GM21576 (cell line): ENCODE results near the gene NUP62.
A peak's percentile ranks its signal among the peaks of the same experiment; 100 is the strongest.

Source experiments
- ATAC-seq: cut with Tn5 transposase; IDR thresholded peaks from one replicate; pipeline ENCODE4 v1.9.1; 2021; ENCODE audit warnings: mild to moderate bottlenecking, moderate library complexity; ENCODE audit not compliant: unreplicated experiment

The NUP62 gene

DNA sequence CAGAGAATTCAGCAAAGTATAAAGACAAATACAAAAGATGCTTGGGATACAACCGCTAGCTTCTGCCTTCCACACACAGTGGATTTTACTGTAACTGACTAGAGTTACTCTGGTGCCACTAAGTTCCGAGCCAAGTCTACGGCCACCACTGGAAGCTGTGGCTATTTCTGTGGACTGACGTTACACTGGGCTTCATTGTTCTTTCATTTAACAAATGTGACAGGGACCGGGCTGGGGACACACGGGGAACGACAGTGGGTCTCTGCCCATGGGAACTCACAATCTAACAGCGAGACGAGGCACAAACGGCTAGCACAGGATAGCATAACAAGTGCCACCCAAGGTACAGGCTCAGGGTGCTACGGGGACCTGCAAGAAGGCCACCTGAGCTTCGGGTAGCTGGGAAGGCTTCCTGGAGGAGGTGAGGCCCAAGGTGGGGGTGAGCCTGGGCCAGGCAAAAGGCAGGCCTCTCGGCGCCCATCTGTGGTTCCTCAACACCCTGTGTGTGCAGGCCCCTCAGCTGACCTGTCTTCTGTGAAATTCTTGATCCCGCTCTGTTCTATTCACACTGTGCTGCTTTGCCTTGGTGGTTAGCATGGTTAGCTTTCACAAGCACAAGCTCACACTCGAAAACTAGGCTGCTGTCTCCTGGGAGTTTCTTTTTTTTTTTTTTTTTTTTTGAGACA lies 22.3 kb downstream of the NUP62 start:
- ATAC-seq, result no peak

DNA sequence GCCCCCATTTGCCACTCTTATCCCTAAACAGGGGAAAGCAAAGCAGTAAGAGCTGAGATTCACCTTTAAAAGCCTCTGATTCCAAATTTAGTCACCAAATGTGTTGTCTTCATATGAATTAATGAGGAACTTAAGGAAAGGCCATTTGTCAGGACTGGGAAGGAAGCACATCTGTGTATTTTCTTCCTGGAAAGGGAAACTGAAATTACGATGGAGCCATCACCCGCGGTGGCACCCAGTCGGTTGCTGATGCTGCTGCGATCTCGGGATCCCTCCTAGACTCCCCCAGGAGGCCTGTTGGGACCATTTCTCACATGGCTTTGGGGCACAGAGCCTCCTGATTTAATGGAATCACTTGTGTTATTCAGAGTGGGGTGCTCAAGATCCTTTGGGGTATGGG lies 25.2 kb downstream of the NUP62 start:
- no peak for ATAC-seq

DNA sequence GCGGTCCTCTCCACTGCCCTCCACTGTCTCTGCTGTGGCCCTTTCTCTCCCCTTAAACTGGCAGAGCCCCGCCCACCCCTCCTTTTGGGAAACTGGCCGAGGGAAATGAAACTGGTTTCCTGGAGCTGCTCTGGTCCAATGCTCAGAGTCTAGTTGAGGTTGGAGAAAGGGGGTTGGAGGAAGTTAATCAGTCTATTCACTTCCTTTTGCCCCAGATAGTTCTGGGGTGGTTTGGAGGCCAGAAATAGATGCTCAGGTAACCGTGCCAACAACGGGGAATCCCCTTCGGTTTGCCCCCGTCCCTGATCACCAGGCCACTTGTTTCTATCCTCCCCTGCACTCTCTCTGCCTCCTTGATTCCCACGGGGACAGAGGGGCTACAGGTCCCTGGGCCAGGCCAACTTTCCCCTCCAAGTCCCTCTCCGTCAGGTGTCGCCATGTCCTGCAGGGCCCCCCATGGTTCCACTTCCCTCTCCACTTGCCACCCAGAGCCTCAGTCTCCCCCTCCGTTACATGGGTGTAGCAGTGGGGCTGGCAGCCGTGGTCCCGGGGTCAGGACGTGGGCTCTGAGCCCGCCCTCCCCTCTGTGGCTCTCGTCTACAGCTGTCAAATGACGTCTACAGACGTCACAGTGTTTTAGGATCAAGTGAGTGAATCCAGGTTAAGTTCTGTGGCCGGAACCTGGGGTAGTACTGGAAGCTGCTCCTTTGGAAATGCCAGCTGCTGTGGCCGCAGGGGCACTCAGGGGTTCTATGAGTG lies 32.3 kb downstream of the NUP62 start, which contains the start of gene IL4I1:
IL4I1 (minus strand) TSS at position 25 of the 759 bp plus-strand sequence. CDS start 727 bp downstream, outside the sequence.
- ATAC-seq, result peak; percentile 60

DNA sequence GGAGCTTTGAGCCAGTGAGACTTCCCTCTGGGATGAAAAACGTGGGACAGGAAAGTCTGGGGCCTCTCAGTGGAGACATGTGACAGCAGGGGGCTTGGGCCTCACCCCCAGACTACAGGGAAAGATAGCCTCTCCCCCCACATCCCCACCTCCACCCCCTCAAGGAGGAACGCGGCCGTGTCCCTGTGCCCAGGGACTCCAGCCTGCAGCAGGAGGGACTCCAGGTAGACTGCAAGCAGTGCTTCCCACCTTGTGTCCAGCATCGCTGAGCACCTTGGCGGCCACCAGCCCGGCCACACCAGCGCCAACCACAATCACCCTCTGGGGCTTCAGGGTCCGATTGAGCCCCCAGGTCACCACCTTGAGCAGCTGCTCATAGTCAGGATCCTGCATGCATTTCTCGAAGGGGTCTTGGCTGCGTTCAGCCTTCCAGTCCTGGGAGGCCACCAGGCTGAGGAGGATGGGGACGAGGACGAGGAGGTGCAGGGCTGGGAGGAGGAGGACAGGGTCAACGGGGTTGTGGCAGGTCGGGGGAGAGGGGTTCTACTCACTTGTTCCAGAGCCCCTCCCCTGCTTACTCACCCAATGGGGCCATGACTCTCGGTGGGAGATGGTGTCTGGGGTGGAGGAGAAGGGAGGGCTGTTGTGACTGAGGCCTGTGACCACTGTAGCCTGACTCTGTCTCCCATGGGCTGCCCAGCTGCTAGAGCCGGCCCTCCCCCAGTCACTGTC lies 33.6 kb downstream of the NUP62 start:
- ATAC-seq, result no peak

DNA sequence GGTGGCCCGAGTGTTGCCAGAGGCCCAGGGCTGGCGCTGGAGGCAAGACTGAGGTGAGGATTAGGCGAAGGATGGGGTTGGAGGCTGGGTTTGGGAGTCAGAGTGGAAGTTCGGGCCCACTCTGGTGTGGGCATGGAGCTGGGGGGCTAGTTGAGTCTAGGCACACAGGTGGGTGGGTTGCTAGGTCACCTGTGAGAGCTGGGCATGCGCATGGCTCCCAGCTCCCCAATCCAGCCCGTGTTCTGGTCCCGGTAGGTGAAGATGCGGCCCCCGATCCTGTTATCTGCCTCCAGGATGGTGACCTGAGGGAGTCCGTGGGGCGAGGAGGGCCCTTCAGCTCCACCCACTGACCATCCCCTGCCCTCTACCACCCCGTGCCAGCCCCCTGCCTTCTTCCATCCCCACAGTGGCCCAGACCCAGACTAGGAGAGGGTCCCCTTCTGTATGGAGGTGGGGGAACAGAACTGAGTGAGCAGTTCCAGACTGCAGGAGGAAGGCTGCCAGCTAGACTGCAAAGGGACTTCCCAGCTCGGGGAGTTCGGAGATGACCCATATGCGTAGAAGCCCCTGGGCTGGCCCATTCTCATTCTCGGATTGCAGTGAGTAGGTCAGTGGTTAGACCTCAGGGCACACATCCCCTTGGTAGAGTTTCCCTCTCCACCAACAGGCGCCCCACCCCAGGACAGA lies 34.3 kb downstream of the NUP62 start:
- no peak for ATAC-seq

DNA sequence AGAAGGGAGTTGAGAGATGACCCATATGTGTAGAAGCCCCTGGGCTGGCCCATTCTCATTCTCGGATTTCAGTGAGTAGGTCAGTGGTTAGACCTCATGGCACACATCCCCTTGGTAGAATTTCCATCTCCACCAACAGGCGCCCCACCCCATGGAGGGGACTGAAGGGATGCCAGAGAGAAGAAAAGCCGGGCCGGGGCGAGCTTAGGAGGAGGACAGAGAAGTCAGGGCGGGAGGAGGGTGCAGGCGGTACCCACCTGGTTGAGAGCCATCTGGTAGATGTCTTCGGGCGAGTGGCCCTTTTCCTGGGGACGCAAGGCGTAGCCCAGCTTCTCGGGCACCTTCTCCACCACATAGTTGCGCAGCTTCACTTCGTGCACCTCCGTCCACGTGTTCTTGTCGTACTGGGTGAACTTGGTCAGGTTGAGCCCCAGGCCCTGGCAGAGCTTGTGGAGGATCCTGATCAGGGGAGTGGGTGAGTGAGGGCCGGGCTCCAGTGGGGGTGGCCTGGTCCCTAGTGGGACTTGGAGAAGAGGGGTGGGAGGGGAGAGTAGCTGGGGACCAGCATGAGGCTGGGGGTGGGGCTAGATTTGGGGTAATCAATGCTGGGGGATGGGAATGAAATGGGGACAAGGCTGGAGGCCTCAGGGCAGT lies 35.2 kb downstream of the NUP62 start:
- no peak for ATAC-seq

DNA sequence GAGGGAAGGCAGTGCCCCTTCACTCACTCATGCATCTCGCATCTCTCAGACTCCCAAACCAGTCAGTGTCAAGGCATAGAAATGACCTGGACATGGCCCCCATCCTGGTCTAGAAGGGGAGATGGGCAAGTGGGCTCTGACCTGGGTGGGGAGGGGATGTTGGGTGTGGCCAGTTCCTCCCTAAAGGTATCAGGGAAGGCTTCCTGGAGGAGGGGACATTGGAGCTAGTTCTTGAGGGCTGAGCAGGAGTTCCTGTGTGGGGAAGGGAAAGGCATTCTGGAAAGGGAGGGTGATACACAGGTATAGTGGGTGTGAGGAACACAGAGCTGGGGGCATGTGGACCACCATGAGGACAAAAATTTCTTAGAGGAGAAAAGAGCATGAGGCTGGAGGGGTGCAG lies 36.6 kb downstream of the NUP62 start:
- no peak for ATAC-seq

DNA sequence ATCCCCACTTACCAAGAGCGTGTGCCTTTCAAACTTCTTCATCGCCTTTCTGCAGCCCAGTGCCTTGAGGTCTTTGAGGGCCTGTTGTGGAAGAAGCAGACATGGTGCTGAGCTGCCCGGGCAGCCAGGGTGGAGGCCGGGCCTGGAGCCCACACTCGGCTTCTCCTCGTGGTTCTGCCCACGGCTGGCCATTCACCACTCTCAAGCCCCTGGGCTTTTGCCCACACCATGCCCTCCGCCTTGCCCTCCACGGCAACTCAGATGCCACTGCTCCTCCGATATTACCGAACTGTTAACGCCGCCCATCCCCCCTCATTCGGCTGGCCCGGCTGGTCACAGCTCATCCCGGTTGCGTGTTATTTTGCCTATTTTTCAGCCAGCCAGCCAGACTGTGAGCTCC lies 37.9 kb downstream of the NUP62 start:
- ATAC-seq, result no peak

DNA sequence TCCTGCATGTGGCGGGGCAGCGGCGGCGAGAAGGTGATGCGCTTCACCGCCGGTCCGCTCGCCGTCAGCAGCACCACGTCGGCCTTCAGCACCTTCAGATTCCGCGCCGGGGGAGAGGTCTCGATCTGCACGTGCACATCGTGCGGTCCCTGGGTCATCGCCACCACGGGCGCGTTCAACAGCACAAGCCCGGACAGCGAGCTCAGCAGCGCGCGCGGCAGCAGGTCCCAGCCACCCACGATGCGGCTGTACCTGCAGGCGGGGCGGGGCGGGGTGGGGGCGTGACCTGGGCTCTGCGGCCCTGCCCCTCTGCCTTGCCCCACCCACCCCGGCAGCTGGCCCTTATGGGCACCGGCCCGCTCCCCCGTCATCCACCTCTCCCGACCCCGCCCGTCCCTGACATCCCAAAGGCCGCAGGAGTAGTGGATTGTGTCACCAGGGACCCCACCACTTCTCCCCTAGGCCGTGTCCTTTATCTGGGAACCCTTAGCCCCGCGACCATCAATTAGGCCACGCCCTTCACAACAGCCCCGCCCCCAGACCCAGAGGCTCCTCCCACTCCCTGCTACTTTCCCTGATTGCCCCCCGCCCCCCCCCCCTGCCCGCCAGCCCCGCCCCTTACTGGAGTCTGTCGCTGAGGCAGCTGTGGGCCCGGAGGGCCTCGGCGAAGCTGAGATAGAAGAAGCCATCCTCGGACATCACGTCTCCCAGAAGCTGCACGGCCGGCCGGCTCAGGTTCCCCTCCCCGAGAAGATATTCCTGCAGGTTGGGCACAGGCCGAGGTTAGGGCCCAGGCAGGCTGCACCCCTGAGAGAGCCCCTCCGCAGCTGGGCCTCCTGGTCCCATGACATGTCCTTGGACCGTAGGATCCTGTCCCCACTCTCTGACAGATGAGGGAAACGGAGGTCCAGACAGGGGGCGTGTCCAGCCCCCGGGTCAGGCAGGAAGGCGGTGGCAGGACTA lies 38.7 kb downstream of the NUP62 start:
- no peak for ATAC-seq

DNA sequence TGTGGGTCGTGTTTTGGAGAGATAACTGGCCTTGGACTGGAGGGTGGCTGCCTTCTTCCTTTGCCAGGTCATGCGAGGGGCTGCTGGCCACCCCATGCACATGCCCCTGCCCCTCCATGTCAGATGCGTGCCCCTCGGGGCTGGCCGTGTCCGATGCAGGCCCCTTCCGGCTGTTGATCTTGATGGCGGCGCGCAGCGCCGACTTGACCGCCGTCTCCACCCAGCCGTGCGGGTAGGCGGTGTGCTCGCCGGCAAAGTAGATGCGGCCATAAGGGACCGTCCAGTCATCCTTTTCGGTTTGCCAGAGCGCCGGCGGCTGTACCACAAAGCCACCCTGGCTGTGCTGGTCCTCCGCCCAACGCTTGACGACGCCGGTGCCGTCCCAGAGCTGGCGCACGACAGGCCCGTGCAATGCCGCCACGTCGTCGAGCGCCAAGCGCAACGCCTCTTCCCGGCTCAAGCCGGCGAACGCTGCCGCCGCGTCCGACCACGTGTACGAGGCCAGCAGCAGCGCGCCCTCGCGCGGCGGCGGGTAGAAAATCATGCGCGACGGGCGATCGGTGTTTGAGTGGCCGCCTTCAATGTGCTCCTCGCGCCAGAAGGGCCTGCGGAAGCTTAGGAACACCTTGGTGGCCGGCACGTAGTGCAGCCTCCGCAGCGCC lies 39.5 kb downstream of the NUP62 start:
- no peak for ATAC-seq

DNA sequence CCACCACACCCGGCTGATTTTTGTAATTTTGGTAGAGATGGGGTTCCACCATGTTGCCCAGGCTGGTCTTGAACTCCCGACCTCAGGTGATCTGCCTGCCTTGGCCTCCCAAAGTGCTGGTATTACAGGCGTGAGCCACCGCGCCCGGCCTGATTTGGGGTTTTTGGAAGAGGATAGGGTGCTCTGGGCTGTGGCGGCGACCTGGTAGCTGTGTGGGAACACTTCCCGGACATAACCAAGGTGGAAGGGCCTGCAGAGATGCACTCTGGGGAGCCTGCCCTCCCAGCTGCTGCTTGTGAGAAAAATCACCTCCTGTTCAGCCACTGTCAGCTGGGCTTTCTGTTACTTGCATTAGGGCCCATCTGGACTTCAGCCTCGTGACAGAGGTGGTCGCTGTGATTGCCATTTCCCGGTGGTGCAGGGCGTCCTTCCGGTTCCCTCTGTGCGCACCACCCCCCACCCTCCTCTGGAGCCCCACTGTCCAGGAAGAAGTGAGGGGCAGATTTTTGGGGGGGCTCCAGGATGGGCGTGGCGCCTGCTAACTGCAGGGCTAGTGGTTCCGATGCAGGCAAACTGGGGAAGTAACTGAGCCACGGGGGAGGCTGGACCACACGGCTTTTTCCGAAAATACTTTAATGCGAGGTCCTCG lies 40.1 kb downstream of the NUP62 start:
- ATAC-seq, result no peak

DNA sequence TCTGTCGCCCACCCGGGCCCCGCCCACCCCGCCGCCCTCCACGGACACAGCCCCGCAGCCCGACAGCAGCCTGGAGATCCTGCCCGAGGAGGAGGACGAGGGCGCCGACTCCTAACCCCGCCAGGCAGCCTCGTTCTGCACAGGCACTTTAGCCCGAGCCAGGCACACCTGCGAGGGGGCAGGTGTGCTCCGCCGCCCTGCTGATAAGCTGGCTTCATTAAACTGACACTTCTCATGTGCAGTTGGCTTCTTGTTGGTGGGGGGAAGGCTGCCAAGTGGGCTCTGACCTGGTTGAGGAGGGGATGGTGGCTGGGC lies 40.8 kb downstream of the NUP62 start:
- no peak for ATAC-seq

DNA sequence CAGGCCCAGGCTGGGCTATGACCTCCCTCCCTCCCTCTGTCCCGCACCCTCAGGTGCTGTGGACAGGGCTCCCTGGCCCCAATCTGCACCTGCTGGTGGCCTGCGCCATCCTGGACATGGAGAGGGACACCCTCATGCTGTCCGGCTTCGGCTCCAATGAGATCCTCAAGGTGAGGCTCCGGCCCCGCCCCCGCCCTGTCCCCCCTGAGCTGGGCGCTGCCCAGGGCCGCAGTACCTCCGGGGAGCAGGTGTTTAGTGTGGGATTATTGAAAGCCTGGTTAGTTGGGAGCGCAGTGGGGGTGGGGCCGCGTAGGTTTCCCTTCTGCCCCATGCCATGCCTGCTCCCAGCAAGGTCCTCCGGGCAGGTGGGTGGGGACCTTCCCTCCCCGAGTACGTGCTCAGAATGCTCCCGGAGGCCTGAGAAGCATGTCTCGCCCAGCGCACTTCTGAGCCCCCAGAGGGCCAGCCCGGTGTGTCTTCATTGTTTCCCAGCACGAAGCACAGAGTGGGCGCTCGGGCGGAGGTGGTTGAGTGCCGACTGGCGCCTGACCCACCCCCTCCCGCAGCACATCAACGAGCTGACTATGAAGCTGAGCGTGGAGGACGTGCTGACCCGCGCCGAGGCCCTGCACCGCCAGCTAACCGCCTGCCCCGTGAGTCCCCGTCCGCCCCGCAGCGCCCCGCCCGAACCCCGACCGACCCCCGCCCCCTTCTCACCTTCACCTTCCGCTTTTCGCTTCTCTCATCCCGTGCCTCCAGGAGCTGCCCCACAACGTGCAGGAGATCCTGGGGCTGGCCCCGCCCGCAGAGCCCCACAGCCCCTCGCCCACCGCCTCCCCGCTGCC lies 41.4 kb downstream of the NUP62 start:
- no peak for ATAC-seq

DNA sequence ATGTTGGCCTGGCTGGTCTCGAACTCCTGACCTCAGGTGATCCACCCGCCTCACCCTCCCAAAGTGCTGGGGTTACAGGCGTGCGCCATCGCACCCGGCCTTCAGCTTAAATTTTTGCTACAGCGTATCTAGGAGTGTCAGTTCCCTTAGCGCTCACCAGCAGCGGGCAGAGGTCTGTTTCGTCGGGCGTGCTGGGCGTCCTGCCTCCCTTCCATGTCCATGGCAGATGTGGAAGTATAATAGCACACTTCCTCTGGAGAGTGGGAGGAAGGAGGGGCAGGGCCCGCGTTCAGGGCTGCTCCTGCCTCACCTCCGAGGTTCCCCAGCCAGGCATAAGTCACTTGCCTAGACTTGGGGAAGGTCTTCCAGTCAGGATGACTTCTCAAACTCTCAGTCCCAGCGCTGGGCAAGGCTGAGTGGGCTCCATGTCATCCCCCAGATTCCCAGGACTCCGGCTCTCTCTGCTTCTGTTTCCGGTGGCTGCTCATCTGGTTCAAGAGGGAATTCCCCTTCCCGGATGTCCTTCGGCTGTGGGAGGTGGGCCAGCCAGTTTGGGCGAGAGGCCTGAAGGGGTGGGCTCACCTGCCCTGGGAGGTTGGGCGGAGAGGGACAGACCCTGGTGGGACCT lies 42.2 kb downstream of the NUP62 start:
- no peak for ATAC-seq

DNA sequence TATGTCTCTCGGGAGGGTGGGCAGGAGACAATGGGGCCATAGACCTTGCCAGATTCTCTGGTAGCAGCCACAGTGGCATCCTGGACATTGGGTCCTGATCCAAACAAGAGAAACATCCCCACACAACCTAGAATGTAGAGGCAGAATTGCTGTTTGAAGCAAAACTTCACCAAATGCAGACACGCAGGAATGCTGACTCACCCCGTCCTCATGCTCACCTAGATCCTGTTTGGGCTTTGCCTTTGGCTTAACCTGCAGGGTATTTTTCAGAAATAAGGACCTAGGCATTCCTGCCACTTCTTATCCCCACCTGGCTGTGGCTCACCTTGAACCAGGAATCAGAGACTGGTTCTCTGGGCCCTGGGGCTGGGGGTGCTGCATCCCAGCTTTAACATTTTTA lies 44.5 kb downstream of the NUP62 start:
- ATAC-seq, result no peak

DNA sequence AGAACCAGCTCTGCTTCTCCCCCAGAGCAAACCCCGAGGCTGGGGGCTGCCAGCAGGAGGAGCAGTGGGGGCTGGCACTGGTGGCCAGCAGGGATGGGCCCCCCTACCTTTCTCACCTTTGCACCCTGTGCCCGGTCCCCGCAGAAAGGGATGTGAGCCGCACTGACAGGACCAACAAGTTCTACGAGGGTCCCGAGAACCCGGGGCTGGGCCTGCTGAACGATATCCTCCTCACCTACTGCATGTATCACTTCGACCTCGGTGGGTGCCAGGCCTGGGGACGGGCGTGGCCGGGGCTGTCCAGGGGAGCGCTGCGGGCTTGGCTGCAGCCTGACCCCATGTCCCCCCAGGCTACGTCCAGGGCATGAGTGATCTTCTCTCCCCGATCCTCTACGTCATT lies 45.2 kb downstream of the NUP62 start:
- no peak for ATAC-seq

DNA sequence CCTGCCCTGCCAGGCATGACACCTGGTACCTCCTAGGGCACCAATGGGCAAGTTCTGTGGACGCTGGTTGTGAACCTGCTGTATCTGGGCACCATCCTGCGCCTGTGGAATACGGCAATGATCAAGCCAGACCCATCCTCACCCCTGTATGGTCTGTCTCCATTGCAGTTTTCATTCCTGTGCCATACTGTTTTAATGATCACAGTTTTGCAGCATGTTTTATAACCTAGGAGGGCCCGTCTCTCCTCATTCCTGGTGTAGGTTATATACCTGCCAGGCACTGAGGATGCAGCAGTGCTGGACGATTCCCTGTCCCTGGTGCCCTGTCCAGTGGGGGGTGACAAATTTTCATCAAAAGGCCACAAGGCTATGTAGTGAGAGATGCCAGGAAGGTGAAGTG lies 46.2 kb downstream of the NUP62 start:
- no peak for ATAC-seq
